Measurements from ENCODE around the gene VIPR2.
"Not testable (repeated sequence)": the region's sequence is repeated elsewhere in the genome, so short reads cannot be mapped to it uniquely, and the experiment has no call there.

VIPR2 gene

GRCh38 chr7:159138508-159138907, 6.2 kb downstream of the VIPR2 start:
- no peak for DNase-seq (ENCODE audit: low read depth)

DNA sequence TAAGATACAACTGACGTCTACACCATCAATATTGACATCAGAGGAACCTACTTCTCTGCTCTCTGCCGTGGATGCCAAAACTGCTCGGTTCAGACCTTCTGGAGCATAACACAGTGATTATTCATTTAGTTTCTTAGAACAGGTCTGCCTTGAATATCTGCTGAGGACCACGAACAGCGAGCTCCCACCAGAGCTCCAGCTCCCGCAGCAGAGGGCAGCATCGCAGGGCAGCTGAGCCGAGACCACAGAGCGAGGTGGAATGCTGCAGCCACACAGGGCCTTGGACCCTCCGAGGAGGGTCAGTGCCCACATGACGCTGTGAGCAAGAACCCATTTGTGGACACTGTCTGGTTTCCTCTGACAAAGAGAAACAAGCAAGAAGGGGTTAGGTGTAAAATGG, 6.8 kb downstream of the VIPR2 start:
- no peak for DNase-seq (ENCODE audit: low read depth)

DNA sequence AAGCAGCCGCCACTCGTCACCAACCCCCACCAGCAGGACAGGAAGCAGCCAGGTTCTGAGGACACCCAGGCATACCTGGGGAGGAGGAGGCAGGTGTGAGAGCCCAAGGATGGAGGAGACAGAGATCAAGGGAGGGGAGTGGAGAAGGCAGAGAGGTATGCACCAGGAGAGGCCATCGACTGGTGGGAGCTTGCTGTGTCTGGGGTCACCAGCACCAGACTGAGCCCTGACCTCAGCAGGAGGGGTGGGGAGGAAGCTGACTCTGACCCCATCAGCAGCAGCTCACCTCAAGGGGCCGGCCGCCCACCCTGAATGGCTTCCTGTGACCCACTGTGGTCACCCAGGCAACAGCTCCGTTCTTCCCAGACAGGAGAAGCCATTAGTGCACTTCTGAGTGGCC, 7.8 kb downstream of the VIPR2 start:
- DNase-seq (ENCODE audit: low read depth), result no peak

GRCh38 chr7:159136442-159136841, 8.2 kb downstream of the VIPR2 start:
- DNase-seq (ENCODE audit: low read depth), result no peak

GRCh38 chr7:159136013-159136412, 8.7 kb downstream of the VIPR2 start:
- DNase-seq (ENCODE audit: low read depth), result no peak

DNA sequence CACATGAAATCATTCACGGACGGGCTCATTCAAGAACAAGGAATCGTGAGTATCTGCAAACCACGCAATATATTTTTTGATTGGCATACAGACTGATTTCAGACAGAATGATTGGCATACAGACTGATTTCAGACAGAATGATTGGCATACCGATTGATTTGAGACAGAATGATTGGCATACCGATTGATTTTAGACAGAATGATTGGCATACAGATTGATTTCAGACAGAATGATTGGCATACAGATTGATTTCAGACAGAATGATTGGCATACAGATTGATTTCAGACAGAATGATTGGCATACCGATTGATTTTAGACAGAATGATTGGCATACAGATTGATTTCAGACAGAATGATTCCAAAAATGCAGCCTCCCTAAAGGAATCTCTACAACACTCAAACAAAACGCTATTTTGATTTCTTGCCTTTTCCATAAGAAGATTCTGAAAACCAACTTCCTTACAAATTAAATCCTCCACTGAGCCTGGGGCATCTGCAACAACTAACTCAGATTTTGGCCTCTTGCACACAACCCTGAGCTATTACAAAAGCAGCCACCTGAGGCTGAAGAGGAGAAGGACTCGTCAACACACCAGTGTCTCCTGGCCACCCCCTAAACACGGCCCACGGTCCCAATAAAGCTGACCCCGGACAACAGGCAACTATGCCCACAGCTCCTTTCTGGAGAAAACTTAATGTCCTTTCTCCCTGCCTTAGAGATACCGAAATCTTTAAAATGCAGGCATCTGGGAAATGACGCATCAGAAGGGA, 11.8 kb downstream of the VIPR2 start:
- not testable (repeated sequence) for DNase-seq (ENCODE audit: low read depth)

DNA sequence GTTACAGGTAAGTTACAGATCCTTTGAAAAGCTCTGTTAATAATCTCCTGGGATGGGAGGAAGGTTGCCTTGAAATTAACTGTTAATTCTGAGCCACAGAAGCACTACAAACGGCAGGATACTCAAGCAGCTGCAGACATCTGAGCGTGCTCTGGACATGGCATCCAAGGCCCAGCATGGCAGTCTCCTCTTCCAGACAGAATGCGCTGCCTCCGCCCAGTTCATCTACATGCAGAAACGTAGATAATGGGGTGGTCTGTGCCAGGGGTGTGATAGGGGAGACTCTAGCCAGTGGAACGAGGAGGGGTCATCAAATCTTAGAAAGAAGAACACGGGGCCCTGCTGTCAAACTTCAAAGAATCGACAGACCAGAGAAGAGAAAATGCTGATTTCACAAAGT, 13.8 kb downstream of the VIPR2 start:
- no peak for DNase-seq (ENCODE audit: low read depth)

DNA sequence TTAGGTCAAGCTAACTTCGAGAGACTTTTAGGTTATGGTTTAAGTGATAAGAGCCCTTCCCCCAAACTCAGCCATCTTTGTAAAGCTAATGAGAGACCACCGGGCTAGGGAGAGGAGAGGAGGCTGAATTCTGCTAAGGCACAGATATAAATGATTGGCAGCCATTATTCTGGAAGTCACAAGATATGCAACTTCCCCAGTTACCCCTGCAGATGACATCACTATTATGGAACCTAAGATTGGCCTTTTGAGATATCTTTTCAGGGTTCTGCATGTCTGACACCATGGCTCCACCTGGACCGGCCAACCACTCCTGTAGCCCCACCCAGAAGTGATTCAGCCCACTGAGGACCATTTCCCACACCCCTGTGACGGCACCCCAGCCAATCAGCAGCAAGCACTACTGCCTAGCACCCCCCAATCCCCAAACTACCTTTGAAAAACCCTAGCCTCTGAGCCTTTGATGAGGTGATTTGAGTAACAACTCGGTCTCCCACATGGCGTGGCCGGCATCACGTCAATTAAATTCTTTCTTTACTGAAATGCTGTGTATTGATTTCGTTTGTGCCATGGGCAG, 14.4 kb downstream of the VIPR2 start:
- DNase-seq (ENCODE audit: low read depth), result no peak

GRCh38 chr7:159128767-159129166, 15.9 kb downstream of the VIPR2 start:
- DNase-seq (ENCODE audit: low read depth), result no peak

- no peak for DNase-seq (ENCODE audit: low read depth)
Observed at GRCh38 chr7:159127691-159128642, 16.7 kb downstream of the VIPR2 start.

DNA sequence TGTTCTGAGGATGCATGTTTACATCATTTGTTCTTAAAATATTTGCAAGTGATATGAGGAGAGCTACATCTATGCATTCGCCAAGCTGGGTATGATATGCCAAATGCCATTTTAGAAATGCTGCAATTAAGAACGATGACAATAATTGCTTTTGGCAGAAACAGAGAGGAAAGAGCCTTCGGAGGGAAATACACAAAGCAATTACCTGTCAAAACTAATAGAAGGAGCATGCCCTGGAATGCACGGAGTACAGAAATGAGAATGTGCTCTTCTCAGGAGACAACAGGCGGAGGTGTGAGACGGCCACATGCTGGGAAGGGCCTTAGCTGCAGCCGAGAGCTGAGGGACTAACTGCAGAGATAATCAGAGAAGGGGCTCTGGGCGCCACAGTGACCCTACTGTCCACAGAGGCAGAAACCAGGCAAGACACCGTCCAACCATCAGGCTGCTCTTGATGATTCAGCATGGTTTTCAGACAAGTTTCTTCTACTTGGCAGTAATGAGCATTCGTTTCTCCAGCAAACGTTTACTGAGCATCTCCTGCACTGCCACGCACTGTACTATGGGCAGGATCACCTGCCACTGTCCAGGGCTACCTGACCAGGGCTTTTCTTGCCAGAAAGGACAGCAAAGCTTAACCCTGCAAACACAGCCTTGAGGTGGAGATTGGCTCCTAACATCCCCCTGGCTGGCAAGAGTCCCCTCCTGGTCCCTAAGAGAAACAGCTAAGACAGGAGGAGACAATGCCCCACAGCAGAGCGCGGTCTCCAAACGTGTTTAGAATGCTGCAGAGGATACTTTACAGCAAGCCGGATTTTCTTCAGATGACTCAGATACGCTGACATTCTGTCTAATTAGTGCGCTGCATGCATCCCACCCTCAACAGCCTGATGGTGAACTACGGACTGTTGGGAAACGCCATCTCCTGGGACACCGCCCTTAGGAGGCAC, 18.1 kb downstream of the VIPR2 start:
- no peak for DNase-seq (ENCODE audit: low read depth)

- no peak for DNase-seq (ENCODE audit: low read depth)
Observed at GRCh38 chr7:159125955-159126270, 18.8 kb downstream of the VIPR2 start.

GRCh38 chr7:159125104-159125954, 19.3 kb downstream of the VIPR2 start:
- no peak for DNase-seq (ENCODE audit: low read depth)

DNA sequence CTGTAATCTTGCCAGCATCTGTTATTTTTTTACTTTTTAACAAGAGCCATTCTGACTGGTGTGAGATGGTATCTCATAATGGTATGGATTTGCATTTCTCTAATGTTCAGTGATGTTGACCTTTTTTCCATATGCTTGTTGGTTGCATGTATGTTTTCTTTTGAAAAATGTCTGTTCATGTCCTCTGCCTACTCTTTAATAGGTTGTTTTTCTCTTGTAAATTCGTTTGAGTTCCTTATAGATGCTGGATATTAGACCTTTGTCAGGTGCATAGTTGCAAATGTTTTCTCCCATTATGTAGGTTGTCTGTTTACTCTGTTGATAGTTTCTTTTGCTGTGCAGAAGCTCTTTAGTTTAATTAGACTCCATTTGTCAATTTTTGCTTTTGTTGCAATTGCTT, 20.9 kb downstream of the VIPR2 start:
- DNase-seq (ENCODE audit: low read depth), result not testable (repeated sequence)

DNA sequence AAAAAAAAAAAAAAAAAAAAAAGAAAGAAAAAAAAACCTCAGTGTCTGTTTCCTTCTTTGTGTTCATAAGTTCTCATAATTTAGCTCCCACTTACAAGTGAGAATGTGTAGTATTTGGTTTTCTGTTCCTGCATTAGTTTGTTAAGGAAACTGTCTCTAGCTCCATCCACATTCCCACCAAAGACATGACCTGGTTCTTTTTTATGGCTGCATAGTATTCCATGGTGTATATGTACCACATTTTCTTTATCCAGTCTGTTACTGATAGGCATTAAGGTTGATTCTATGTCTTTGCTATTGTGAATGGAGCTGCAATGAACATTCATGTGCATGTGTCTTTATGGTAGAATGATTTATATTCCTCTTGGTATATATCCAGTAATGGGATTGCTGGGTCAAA, 21.4 kb downstream of the VIPR2 start:
- DNase-seq (ENCODE audit: low read depth), result not testable (repeated sequence)

DNA sequence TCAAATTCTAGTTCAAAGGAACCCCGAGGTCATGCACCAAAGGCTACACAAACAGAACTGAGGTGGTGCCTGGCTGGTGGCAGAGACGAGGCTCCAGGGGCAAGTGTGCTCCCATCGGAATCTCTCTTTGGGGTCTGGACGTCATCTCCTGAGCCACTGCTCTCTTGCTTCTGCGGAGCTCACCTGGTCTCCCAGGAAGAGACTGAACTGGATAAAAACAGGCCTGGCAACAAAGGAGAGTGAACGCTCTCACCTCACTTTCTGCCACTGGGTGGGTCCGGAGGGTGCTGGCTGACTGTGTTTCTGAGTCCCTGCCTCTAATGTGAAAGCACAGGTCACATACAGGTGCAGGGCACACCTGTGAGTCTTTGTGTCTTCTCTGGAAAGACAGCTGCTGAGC, 22.4 kb downstream of the VIPR2 start:
- DNase-seq (ENCODE audit: low read depth), result no peak

DNA sequence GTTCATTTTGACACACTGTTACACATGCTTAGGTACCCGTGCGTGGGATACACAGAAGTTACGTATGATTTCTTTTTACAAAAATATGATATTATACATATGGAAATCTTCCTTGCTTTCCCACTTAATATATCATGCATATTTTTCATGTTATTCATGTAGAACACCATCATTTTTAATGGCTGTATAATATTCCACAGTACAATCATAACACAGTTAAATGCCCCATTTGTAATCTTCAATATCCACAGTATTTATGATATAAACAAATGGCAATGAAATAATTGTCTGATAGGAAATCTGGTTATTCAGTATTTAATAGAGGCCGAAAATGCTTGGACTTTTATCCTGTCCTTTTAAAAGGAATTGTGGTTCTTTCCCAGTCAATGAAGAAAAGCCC, 23.2 kb downstream of the VIPR2 start:
- no peak for DNase-seq (ENCODE audit: low read depth)

- no peak for DNase-seq (ENCODE audit: low read depth)
Observed at GRCh38 chr7:159121068-159121467, 23.6 kb downstream of the VIPR2 start.

GRCh38 chr7:159120540-159120919, 24.1 kb downstream of the VIPR2 start:
- no peak for DNase-seq (ENCODE audit: low read depth)

GRCh38 chr7:159119851-159120539, 24.7 kb downstream of the VIPR2 start:
- no peak for DNase-seq (ENCODE audit: low read depth)
